H1 (cell line): ENCODE data around the gene MANEAL. TPM values are rescaled to one million over a fixed set of nuclear protein-coding genes. Genes with fewer than 3 reads are reported as not detected.

Experiments used
- CEBPB ChIP-seq: IDR thresholded peaks from 2 replicates; pipeline ENCODE4 v1.6.1; 2012; ENCODE audit warnings: low read depth, low read length
- EGR1 ChIP-seq: IDR thresholded peaks from 2 replicates; pipeline ENCODE4 v1.6.1; 2011; ENCODE audit warnings: low read depth, low read length, borderline replicate concordance
- FOSL1 ChIP-seq: IDR thresholded peaks from 2 replicates; pipeline ENCODE4 v1.6.1; 2011; ENCODE audit warnings: mild to moderate bottlenecking, low read depth, low read length, moderate library complexity; ENCODE audit not compliant: insufficient read depth
- GTF2F1 ChIP-seq: IDR thresholded peaks from 2 replicates; pipeline ENCODE4 v1.6.1; 2012; ENCODE audit warnings: low read depth, low read length, improper control_type of control experiment, borderline replicate concordance
- JUN ChIP-seq: IDR thresholded peaks from 2 replicates; pipeline ENCODE4 v1.6.1; 2011; ENCODE audit warnings: low read depth, mild to moderate bottlenecking, improper control_type of control experiment, low read length
- RXRA ChIP-seq: IDR thresholded peaks from 2 replicates; pipeline ENCODE4 v1.6.1; 2011; ENCODE audit warnings: low read depth, mild to moderate bottlenecking, low read length, moderate library complexity; ENCODE audit not compliant: insufficient read depth
- SIX5 ChIP-seq: IDR thresholded peaks from 2 replicates; pipeline ENCODE4 v1.6.1; 2011; ENCODE audit warnings: mild to moderate bottlenecking, low read depth, low read length
- TAF7 ChIP-seq: optimal IDR thresholded peaks from 2 replicates; pipeline ENCODE3; 2011; ENCODE audit warnings: low read depth, mild to moderate bottlenecking, inconsistent platforms, low read length, moderate library complexity, borderline replicate concordance
- TEAD4 ChIP-seq: IDR thresholded peaks from 2 replicates; pipeline ENCODE4 v1.6.1; 2012; ENCODE audit warnings: low read depth, low read length, inconsistent platforms, mixed read lengths
- polyA plus RNA-seq, 7 experiments: library from polyadenylated mRNA; depleted of rRNA in 3 of 7; stranded (reverse) in 5 of 7; unstranded in 2 of 7; fragments of >200 nt in 5 of 7; fragments of 200-250 nt in 2 of 7; gene quantifications; 1 replicate in 5 of 7; 2 replicates in 1 of 7; 4 replicates in 1 of 7; pipeline versions ENCODE4 v1.2.1 to v1.2.3, GENCODE V29; 2011 to 2013; ENCODE audit warnings: missing spikeins in 2 of 7, mixed read lengths in 2 of 7
- total RNA-seq: library from RNA; stranded (reverse); fragmentation: NEBNext Ultra II Directional; extraction: Animal tissue kit (Norgen Biotek cat#: 25700); gene quantifications from 2 replicates; pipeline ENCODE4 v1.2.1, GENCODE V29; 2021

Gene MANEAL
- total and polyA plus RNA-seq, 2 of the 8 experiments (the other 6 are each of a cell fraction or from before 2014, with no cell fraction given): 4.8 to 7.2 TPM

- TF ChIP-seq GTF2F1 (no peak), SIX5 (no peak), EGR1 (no peak), TEAD4 (no peak), FOSL1 (no peak), JUN (no peak), CEBPB (no peak), RXRA (no peak), TAF7 (no peak)
- TF ChIP-seq, all 59 proteins: peak for 0
Observed at GRCh38 chr1:37844536-37844935, 50.9 kb downstream of the MANEAL start (continued).
